Neutrophil (primary cell): ENCODE data around the gene S100A6.
A peak's percentile ranks its signal among the peaks of the same experiment; 100 is the strongest.

Source experiments
- H3K27ac ChIP-seq: fragments of 200-600 bp; sonication (generic); 2 replicates; pipeline ENCODE4 v1.5.1; 2016; ENCODE audit warnings: mild to moderate bottlenecking, moderate library complexity
- H3K27me3 ChIP-seq: fragments of 200-600 bp; sonication (generic); 2 replicates; pipeline ENCODE4 v1.6.0; 2016; ENCODE audit warnings: mild to moderate bottlenecking
- H3K36me3 ChIP-seq: fragments of 200-600 bp; sonication (generic); 2 replicates; pipeline ENCODE4 v1.5.1; 2017
- H3K4me1 ChIP-seq, 2 experiments: fragments of 200-600 bp in 1 of 2; sonication (generic) in 1 of 2; 1 replicate in 1 of 2; 2 replicates in 1 of 2; pipeline versions ENCODE4 v1.5.1 to v1.6.1; 2013 to 2016; ENCODE audit warnings: low read depth in 1 of 2, low read length in 1 of 2, mild to moderate bottlenecking in 1 of 2, moderate library complexity in 1 of 2; ENCODE audit not compliant: control insufficient read depth in 1 of 2, insufficient read depth in 1 of 2
- H3K4me3 ChIP-seq, 2 experiments: fragments of 200-600 bp in 1 of 2; sonication (generic) in 1 of 2; 1 replicate in 1 of 2; 2 replicates in 1 of 2; pipeline ENCODE4 v1.5.1; 2013 to 2016; ENCODE audit warnings: low read depth in 1 of 2, low read length in 1 of 2, mild to moderate bottlenecking in 1 of 2, moderate library complexity in 1 of 2
- H3K9me3 ChIP-seq: fragments of 200-600 bp; sonication (generic); 2 replicates; pipeline ENCODE4 v1.5.1; 2016
- CTCF ChIP-seq: fragments of 200-600 bp; sonication (generic); IDR thresholded peaks from 2 replicates; pipeline ENCODE4 v1.5.1; 2016; ENCODE audit warnings: antibody characterized with exemption

Gene S100A6

GRCh38 chr1:153549741-153550397 lies 14.1 kb upstream of the S100A6 start:
- peaks cover 58 to 62% of the 10 kb centered on the region in 2 experiments for H3K4me1 ChIP-seq
- peak overlapping the region; percentile 65 for H3K27ac ChIP-seq
- no peaks in the 10 kb centered on the region for H3K36me3 ChIP-seq
- H3K9me3 ChIP-seq = no peaks in the 10 kb centered on the region
- H3K4me3 ChIP-seq = no peak overlapping the region
- no peaks in the 10 kb centered on the region for H3K27me3 ChIP-seq
- no peak for TF ChIP-seq CTCF

GRCh38 chr1:153548722-153549688 lies 13.2 kb upstream of the S100A6 start, which contains the start of gene S100A3:
TSS of gene S100A3 (minus strand) at chr1:153549258. CDS start at chr1:153548485, 773 bp downstream.
- Histone ChIP-seq H3K9me3 (no peaks in the 10 kb centered on the region), H3K4me3 (no peak within 1 kb of the TSS), H3K36me3 (peaks cover 6% of the 10 kb centered on the region), H3K27ac (peak within 1 kb of the TSS; percentile 38), H3K27me3 (no peaks in the 10 kb centered on the region), H3K4me1 (peaks cover 65 to 71% of the 10 kb centered on the region in 2 experiments)
- no peak for TF ChIP-seq CTCF

- TF ChIP-seq CTCF = no peak
- Histone ChIP-seq H3K4me1 (peaks cover 72 to 82% of the 10 kb centered on the region in 2 experiments), H3K9me3 (no peaks in the 10 kb centered on the region), H3K4me3 (no peak overlapping the region), H3K27me3 (no peaks in the 10 kb centered on the region), H3K36me3 (peaks cover 17% of the 10 kb centered on the region), H3K27ac (peak overlapping the region; percentile 38)
Observed at GRCh38 chr1:153547560-153548551, 12.1 kb upstream of the S100A6 start.

GRCh38 chr1:153546796-153547559 lies 11.2 kb upstream of the S100A6 start:
- Histone ChIP-seq H3K4me3 (no peak overlapping the region), H3K9me3 (no peaks in the 10 kb centered on the region), H3K27me3 (no peaks in the 10 kb centered on the region), H3K27ac (peak overlapping the region; percentile 97), H3K36me3 (peaks cover 22% of the 10 kb centered on the region), H3K4me1 (peaks cover 81 to 91% of the 10 kb centered on the region in 2 experiments)
- no peak for TF ChIP-seq CTCF
